IPS DF 4.7 (cell line): Measurements from ENCODE around the gene CHPF.

Source experiments
- DNase-seq: peaks from one replicate; pipeline ENCODE4 v3.0.0-alpha.2; 2013; ENCODE audit warnings: low spot score; ENCODE audit errors: extremely low read depth

The CHPF gene

DNA sequence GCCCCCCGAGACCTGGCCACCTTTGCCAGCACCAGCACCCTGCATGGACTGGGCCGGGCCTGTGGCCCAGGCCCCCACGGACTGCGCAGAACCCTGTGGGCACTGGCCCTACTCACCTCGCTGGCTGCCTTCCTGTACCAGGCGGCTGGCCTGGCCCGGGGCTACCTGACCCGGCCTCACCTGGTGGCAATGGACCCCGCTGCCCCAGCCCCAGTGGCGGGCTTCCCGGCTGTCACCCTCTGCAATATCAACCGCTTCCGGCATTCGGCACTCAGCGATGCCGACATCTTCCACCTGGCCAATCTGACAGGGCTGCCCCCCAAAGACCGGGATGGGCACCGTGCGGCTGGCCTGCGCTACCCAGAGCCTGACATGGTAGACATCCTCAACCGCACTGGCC is 28.8 kb downstream of the CHPF start:
- no peak for DNase-seq

DNA sequence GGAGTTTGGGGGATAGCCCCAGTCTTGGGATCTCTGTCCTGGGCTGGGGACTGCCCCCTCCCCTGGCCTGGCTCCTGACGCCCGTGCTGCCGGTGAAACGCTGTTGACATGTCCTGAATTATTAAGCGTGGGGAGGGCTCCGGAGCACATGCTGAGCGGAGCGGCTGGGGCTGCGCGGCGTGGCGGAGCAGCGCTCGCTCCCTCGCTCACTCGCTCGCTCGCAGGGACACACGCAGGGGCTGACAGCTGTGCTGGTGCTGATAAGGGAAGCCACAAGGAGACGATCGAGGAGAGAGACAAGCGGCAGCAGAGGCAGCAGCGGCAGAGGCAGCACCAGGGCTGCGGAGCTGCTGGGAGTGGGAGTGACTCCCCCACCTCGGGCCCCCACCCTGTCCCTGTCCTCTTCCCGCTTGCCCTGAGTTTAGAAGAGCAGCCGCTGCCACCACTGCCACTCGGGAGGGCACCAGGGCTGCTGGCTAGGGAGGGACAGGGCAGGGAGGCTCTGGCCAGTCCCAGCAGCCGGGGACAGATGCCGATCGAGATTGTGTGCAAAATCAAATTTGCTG is 29.3 kb downstream of the CHPF start, which contains the start of gene ASIC4:
ASIC4 (plus strand) TSS at position 287 of the 566 bp plus-strand sequence; CDS start at position 530, 243 bp downstream.
- DNase-seq, result no peak

DNA sequence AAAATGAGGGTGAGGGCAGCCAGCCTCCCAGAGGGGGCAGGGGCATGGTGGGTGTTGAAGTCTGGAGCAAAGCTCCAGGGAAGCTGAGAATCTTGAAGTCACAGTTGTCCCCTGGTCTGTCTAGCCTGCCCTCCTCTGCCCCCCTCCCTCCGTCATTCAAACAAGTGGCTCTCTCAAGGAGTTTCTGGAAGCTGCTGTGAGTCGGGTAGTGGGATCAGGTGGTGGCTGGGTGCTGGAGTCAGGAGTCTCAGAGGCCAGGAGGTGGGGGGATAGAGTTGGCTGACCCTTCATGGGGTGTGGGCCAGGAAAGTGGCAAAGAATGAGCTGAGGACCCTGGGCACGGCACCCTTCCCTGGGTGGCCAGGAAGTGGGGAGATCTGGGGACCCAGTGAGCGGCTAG is 29.8 kb downstream of the CHPF start:
- DNase-seq, result no peak

DNA sequence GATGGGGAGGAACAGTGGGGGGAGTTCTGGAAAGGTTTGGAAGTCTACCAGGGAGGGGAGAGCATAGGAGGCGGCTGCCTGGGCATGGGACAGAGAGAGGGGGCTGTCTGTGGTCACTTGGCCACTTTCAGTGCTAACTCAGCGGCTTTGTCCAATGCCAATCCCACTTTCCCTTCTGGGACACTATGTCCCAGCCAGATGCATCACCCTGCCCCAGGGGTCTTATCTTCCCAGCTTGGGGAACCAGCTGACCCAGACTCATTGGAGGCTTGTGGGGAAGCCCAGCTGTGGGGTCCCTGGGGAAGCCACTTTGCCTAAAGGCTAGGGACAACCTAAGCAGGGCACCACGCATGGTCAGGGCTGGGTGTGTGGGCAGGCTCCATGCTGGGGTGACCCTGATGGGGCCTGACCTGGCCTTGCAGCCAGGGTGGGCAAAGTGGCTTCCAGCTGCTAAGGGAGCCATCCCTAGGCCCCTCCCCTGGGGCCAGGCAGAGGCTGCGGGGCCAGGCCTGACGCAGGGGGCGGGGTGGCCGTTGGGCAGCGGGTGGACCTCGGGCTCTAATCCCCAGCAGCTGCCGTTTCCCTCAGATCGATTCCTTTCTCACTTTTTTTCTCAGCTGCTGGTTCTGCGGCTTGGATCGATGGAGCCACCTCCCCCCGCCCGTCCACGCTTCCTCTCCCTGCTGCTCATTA is 30.9 kb downstream of the CHPF start:
- no peak for DNase-seq

DNA sequence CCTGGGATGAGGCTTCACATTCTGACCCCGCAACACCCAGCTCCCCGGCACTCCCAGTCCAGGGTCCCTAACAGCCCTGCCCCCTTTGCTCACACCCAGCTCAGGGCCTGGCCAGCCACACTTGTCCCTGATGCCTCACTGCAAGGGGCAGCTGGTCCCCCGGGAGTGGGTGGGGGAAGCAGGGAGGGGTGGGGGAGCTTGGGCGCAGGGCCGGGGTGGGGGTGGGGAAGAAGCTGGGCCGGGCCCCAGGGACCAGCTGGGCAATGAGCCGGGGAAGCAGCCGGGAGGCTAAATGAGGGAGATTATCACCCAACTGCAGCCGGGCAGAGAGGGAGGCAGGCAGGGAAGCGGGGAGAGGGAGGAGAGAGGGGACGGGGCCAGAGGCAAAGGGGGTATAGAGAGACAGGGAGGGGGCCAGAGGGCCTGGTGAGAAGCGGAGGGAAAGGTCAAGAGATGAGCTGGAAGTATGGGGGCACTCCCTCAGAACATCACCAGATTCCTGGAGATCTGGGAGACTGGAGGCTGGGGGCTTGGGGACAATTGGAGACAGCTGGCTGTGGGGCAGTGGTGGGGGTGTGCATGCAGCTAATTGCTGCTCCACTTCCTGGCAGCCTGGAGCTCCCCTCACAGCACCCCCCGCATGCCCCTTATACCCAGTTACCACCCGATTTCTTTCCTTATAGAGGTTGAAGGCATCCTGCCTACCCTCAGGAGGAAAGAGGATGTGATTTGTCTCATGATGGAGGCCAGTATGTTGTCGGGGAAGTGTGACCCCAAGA is 31.9 kb downstream of the CHPF start:
- DNase-seq, result no peak

DNA sequence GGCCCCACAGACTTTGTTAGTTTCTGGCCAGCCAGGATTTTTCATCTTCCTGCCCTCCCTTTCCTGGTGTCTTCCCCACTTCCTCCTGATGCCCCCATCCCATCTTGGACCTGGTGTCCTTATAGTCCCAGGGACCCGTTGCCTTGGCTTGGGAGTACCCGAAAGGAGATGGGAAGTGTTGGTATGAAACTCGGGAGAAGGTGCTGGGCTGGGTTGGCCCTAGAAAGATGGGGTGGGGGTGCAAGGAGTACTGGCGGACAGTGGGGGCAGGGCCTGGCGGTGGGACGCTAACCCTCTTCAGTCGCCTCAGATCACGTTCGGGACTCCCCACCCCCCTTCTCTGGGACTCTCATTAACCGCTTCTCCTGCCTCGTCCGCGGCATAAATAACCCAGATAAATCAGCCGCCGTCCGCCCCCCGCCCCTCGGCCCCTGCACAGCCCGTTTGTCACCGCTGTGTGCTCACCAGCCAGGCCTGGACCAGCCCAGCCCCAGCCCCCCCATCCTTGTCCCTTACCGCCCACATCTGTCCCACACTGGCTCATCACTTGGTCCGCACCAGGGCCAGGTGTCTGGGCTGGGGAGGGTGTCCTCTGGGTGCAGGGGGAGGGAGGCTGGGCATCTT is 33.0 kb downstream of the CHPF start:
- no peak for DNase-seq

DNA sequence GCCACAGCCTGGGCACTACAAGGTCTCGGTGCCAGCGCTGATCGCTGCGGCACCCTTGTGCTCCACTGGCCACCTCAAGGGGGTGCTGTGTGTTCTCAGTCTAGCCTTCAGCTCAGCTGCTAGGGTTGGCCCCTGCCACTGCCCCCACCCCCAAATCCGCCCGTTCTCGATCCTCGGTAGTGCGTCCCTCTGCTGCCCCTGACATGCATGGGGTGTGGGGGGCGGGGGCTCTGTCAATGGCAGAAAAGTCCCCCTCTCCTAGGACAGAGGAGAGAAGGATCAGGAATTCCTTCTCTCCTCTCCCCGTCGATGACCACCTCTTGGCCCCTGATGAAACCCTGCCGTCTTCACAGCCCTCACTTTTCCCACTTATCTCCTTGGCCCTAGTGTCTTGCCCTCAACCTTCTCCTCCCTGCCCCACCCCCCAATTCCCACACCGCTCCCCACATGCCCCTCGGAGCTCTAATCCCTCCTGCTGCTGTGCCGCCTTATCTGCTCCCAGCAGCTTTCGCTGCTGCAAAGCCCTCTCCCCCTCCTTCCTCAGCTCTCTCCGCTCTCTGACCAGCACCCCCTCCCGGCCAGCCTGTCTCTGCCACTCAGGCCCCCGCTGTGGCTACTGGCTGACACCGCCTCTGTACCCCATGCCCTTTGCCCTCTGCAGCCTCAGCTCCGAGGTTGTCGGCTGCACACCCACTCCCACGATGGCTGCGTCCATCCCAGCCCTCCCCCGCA is 33.7 kb downstream of the CHPF start:
- no peak for DNase-seq

DNA sequence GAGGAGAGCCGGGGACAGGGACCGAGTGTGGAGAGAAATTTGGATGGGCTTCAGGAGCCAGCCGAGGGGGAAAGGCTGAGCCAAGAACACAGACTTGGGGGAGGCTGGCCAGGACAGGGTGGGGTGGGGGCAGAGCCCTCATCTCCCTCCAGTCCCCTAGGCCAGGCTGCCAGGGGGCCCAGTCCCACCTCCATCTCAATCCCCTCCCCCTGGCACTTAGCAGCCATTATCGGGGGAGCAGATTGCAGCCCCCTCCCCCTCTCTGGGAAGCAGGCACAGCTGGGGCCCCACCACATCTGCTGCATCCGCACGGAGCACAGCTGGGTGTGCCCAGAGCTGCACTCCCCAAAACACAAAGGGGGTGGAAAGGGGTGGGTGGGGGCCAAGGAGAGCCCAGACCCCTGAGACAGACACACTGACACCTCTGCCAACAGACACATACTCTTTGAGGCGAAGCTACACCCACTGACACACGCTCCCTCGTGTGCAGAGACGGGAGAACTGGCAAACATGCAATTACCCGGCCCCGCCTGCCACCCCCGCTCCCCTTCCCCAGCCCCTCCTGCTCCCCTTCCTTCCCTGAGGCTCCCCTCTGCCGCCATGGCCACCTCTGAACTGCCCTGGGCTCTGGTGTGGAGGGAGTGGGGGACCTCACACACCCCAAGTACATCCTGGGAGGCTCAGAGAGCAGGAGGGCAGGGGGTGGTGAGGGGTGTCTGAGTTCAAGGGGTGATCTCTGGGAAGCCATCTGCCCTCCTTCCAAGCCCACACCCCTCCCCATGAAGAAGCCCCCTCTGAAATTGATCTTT is 34.4 kb downstream of the CHPF start:
- no peak for DNase-seq

DNA sequence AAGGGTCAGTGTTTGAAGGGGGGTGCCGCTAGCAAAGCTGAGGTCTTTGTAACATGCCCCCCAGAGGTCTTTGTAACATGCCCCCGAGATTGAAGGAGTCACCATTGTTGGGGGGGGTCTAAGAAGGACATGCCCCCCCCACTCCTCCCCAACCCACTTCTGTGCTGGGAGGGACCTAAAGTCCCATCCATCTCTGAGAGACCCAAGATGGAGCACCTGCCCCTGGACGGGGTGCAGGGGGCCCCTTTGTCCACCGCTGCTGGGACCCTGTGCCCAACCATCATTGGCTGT is 35.2 kb downstream of the CHPF start:
- no peak for DNase-seq

DNA sequence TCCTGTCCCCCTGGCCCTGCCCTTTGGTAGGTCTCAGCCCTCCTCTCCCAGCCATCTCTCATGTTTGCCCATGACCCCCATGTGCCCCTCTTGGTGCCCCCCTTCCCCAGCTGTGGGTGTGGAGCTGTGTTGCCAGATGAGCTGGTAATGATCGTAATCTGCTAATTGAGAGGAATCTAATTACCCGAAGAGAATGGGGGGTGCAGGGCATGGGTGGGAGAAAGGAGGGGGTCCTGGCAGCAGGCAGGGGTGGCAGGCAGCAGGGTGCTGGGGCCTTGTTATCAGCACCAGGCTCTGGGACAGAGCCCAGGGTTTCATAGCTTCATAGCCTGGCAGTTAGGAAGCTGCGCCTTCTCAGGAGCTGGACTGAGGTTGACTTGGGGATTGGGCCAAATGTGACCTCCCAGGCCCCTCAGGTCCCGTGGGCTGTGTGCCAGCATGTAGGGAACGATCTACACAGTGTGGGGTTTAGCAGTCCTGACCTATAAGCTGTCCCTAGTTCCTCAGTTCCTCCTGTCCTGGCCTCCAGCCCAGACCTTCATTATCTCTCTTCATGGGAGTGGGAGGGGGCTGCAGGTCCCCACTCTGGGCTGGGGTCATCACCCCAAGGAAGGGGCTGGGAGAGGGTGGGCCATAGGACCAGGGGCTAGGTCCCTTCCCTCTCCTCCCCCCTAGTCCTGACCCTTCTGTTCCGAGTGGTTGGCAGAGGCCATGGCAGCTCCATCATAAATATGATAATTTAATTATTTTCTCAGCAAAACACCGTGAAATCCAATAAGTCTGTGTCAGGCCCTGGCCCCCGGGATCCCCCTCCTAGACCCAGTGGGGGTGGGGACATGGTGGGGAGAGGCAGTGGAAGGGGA is 35.8 kb downstream of the CHPF start:
- DNase-seq, result no peak

DNA sequence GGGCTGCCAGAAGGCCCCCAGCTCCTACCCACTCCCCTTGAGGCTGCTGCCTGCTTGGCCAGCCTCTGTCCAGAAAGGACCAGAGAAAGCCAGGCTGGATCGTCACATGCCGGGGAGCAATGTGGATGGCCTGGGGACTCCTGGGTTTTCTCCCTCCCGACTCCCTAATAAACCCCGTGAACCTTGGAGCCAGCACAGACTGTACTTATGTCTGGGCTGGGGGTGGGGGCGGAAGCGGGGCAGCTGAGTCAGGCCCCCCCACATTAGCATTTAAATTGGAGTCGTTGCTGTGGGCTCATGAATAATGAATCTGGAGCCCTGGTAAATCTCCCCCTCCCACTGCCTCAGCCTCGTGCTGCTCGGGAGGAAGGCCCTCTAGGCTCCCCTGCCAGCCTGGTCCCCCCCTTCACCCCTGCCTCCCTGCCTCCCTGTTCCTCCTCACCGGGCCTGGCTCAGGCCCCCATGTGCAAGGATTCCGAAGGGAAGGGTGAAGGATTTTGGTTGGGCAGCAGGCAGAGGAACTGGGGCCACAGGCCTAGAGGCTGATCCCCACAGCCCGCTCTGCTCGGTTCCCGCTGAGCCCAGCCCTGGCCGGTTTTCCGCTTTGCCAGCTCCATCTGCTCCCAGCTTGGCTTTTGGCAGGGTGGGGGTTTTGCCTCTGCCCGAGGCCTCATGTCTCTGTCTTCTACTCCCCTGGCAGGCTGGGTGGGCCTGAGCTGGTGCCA is 36.6 kb downstream of the CHPF start:
- no peak for DNase-seq

DNA sequence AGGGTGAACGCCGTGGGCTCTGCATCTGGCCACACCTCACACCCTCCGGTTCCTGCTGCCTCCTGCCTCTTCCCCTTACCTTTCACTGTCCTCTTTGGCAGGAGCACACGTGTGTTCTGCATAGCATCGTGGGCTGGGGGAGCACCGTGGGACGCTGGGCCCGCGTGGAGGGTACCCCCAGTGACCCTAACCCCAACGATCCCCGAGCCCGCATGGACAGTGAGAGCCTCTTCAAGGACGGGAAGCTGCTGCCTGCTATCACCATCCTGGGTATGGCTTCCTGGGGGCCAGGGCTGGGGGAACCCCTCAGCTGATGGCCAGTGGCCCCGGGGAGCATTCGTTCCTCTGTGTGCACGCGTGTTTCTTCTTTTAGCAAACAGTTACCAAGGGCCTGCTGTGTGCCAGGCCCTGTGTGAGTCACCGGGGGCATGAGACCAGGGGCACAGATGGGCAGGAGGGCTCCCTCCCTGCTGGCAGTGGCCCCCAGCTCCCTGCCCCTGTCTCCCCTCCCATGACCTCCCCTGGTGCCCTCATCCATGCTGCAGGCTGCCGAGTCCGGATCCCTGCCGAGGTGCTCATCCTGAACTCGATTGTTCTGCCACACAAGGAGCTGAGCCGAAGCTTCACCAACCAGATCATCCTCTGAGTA is 37.3 kb downstream of the CHPF start:
- no peak for DNase-seq

DNA sequence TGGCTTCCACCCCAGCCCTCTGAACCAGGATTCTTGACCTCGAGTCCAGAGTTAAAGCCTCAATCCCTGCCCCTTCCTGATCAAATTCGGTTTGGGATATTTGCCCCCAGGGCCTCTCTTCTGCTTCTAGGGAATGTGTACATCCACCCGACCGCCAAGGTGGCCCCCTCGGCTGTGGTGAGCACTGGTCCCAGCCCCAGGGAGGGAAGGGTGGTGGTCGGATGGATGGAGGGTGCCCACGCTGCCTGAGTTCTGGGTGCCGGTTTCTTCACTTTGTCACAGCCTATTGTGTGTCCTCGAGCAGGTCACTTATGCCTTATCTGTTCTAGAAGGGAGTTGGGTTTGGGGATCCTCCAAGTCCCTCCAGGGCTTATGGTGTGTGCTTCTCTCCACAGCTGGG is 38.0 kb downstream of the CHPF start:
- DNase-seq, result no peak

DNA sequence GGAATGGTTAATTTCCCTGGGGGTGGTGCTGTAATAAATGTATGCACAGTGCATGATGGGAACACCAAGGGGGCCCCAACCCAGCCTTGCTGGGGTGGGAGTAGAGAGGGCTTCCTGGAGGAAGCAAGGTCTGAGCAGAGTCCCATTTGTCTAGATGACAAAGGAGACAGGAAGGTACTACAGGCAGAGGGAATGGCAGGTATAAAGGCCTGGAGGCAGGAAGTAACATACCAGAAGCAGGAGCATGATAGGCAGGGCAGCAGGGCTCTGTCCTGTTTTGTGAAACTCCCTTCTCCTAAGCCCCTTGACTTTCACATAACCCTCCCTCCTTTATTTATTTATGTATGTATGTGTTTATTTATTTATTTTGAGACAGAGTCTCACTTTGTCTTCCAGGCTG is 41.0 kb downstream of the CHPF start:
- no peak for DNase-seq

DNA sequence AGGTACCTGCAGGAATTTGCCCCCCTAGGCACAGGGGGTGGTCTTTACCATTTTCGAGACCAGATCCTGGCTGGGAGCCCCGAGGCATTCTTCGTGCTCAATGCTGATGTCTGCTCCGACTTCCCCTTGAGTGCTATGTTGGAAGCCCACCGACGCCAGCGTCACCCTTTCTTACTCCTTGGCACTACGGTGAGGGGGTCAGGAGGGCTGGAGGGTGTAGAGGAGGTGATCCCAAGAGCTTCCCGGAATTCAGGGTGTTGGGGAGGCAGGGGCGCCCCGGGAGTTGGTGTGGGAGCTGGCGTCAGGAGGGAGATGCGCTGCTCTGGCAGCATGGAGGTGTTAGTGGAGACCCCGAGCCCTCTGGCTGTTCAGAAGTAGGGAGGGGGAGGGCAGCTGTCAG is 41.8 kb downstream of the CHPF start:
- no peak for DNase-seq

DNA sequence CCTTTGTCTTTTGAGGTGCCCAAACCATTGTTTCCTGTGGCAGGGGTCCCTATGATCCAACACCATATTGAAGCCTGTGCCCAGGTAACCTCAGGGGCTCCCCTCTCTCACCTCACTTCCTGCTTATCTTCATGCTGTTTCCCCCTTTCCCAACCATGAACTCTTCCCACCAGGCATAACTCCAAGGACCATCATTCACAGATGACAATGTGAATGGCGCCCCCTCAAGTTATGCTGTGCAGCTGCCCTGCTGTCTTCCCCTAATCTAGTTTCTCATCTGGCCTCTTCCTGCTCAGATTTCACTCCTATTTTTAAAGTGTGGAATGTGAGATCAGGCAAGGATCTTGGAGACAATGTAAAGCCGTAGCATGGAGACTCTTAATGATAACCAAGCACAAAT is 43.5 kb downstream of the CHPF start:
- no peak for DNase-seq

DNA sequence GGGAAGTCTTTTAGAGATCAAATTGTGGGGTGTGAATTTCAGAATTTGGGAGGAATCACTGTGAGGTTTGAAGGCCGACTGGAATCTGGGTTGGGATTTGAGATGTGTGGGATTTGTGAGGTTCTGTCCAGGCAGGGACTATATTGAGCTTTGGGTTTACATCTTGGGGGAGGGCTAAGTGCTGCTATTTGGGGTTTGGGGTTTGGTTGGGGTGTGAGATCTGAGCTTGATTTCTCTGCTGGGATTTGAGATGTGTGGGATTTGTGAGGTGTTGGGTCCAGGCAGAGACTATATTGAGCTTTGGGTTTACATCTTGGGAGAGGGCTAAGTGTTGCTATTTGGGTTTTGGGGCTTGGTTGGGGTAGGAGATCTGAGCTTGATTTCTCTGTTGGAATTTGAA is 44.1 kb downstream of the CHPF start:
- no peak for DNase-seq

DNA sequence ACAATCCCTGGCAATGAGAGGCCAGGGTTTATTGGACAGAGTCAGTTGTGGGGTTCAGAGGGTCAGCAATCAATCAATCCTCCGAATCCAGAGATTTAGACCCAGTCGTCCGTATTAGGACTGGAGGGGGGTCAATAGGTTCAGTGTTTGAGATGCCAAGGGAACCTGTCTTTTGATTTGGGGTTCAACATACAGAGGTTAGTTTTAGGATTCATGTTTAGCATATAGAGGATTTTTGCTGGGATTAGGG is 44.6 kb downstream of the CHPF start:
- no peak for DNase-seq
